KMS-11 (cell line): ENCODE data around the gene CD93.

Experiments
- H2AFZ ChIP-seq: fragments of 200-600 bp; sonication (generic); 2 replicates; pipeline ENCODE4 v1.6.1; 2016; ENCODE audit warnings: antibody characterized with exemption, mixed run types, low read depth
- H3K27ac ChIP-seq: fragments of 200-600 bp; sonication (generic); 2 replicates; pipeline ENCODE4 v1.6.1; 2016; ENCODE audit warnings: mild to moderate bottlenecking, mixed run types
- H3K27me3 ChIP-seq: fragments of 200-600 bp; sonication (generic); 2 replicates; pipeline ENCODE4 v1.6.1; 2017; ENCODE audit warnings: mild to moderate bottlenecking, low read depth, mixed run types, moderate library complexity; ENCODE audit not compliant: insufficient read depth
- H3K36me3 ChIP-seq: fragments of 200-600 bp; sonication (generic); 2 replicates; pipeline ENCODE4 v1.6.1; 2017; ENCODE audit warnings: mild to moderate bottlenecking, mixed run types; ENCODE audit not compliant: insufficient read depth
- H3K4me1 ChIP-seq: fragments of 200-600 bp; sonication (generic); 2 replicates; pipeline ENCODE4 v1.6.1; 2016; ENCODE audit warnings: mild to moderate bottlenecking, low read depth, mixed run types; ENCODE audit not compliant: poor library complexity, severe bottlenecking
- H3K4me2 ChIP-seq: fragments of 200-600 bp; sonication (generic); 2 replicates; pipeline ENCODE4 v1.7.0; 2016; ENCODE audit warnings: mild to moderate bottlenecking, mixed run types
- H3K4me3 ChIP-seq: fragments of 200-600 bp; sonication (generic); IDR thresholded peaks from 2 replicates; pipeline ENCODE4 v1.6.1; 2017; ENCODE audit warnings: low read depth, low read length, mixed read lengths; ENCODE audit not compliant: insufficient read depth
- H3K79me2 ChIP-seq: fragments of 200-600 bp; sonication (generic); 2 replicates; pipeline ENCODE4 v1.6.1; 2016; ENCODE audit warnings: low read depth, mixed run types; ENCODE audit not compliant: insufficient read depth
- H3K9ac ChIP-seq: fragments of 200-600 bp; sonication (generic); 2 replicates; pipeline ENCODE4 v1.6.1; 2016; ENCODE audit warnings: mild to moderate bottlenecking, mixed run types
- H4K20me1 ChIP-seq: fragments of 200-600 bp; sonication (generic); 2 replicates; pipeline ENCODE4 v1.6.1; 2016; ENCODE audit warnings: mild to moderate bottlenecking, mixed run types; ENCODE audit not compliant: insufficient read depth
- CTCF ChIP-seq: fragments of 200-600 bp; sonication (generic); conservative IDR thresholded peaks from 2 replicates; pipeline ENCODE4 v1.6.1; 2017; ENCODE audit warnings: low read depth, mild to moderate bottlenecking, antibody characterized with exemption, low read length, moderate library complexity, mixed read lengths

The CD93 gene

GRCh38 chr20:23077277-23077676, 8.8 kb downstream of the CD93 start:
- Histone ChIP-seq H3K4me1 (no peaks in the 10 kb centered on the region), H3K27me3 (no peaks in the 10 kb centered on the region), H2AFZ (no peak overlapping the region), H3K79me2 (no peaks in the 10 kb centered on the region), H3K36me3 (no peaks in the 10 kb centered on the region), H3K4me2 (no peak overlapping the region), H3K27ac (no peak overlapping the region), H3K4me3 (no peak overlapping the region), H3K9ac (no peak overlapping the region), H4K20me1 (no peaks in the 10 kb centered on the region)
- no peak for TF ChIP-seq CTCF

- Histone ChIP-seq H3K4me1 (no peaks in the 10 kb centered on the region), H4K20me1 (no peaks in the 10 kb centered on the region), H3K27me3 (no peaks in the 10 kb centered on the region), H3K4me2 (no peak overlapping the region), H3K79me2 (no peaks in the 10 kb centered on the region), H3K4me3 (no peak overlapping the region), H3K27ac (no peak overlapping the region), H3K9ac (no peak overlapping the region), H3K36me3 (no peaks in the 10 kb centered on the region), H2AFZ (no peak overlapping the region)
- TF ChIP-seq CTCF, result no peak
These were observed 12.1 kb downstream of the CD93 start for GRCh38 chr20:23074052-23074451.

- Histone ChIP-seq H3K36me3 (no peaks in the 10 kb centered on the region), H3K27me3 (no peaks in the 10 kb centered on the region), H3K4me1 (no peaks in the 10 kb centered on the region), H3K4me3 (no peak overlapping the region), H3K79me2 (no peaks in the 10 kb centered on the region), H3K9ac (no peak overlapping the region), H3K4me2 (no peak overlapping the region), H3K27ac (no peak overlapping the region), H4K20me1 (no peaks in the 10 kb centered on the region), H2AFZ (no peak overlapping the region)
- TF ChIP-seq CTCF, result no peak
These were observed 13.1 kb downstream of the CD93 start for GRCh38 chr20:23072892-23073586.

- Histone ChIP-seq H3K36me3 (no peaks in the 10 kb centered on the region), H2AFZ (no peak overlapping the region), H3K4me1 (no peaks in the 10 kb centered on the region), H3K9ac (no peak overlapping the region), H3K79me2 (no peaks in the 10 kb centered on the region), H4K20me1 (no peaks in the 10 kb centered on the region), H3K27ac (no peak overlapping the region), H3K4me2 (no peak overlapping the region), H3K4me3 (no peak overlapping the region), H3K27me3 (no peaks in the 10 kb centered on the region)
- TF ChIP-seq CTCF, result no peak
These were observed 14.1 kb downstream of the CD93 start for GRCh38 chr20:23071996-23072395.
